ENCODE measurements around the gene WDR41. TPM values are rescaled to one million over a fixed set of nuclear protein-coding genes. Genes with fewer than 3 reads are reported as not detected.
"Not testable (repeated sequence)": the region's sequence is repeated elsewhere in the genome, so short reads cannot be mapped to it uniquely, and the experiment has no call there.

WDR41 gene
- total RNA-seq, 1 experiment from 2014 or later: 39.8 TPM

DNA sequence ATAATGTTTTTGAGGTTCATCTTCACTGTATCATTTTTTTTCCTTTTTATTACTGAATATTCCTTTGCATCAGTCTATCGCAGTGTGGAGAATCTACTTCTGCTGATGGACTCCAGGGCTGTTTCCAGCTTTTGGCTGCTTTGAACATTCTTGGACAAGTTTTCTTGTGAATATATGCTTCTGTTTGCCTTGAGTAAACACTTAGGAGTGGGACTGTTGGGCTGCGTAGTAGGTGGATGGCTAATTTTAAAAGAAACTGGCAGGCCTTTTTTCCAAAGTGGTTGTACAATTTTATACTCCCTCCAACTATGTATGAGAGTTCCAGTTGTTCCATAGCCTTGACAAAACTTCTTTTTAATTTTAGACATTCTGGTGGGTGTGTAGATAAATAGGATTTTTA lies 102.4 kb downstream of the WDR41 start (continued):
- TF ChIP-seq, protein P1, sequence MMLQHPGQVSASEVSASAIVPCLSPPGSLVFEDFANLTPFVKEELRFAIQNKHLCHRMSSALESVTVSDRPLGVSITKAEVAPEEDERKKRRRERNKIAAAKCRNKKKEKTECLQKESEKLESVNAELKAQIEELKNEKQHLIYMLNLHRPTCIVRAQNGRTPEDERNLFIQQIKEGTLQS (CRISPR knock-in tag; conservative IDR thresholded peaks at IDR 0.05): no peak
- no peak for TF ChIP-seq EMX1 (CRISPR knock-in tag; IDR thresholded peaks at IDR 0.05)

DNA sequence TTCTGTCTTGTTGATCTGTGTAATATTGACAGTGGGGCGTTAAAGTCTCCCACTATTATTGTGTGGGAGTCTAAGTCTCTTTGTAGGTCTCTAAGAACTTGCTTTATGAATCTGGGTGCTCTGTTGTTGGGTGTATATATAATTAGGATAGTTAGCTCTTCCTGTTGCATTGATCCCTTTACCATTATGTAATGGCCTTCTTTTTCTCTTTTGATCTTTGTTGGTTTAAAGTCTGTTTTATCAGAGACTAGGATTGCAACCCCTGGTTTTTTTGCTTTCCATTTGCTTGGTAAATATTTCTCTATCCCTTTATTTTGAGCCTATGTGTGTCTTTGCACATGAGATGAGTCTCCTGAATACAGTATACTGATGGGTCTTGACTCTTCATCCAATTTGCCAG lies 105.8 kb downstream of the WDR41 start:
- H3K9me3 Mint-ChIP-seq; H3K27me3 Mint-ChIP-seq (ENCODE audit: low read depth); H3K36me3 Mint-ChIP-seq; H3K4me1 Mint-ChIP-seq; DNase-seq (ENCODE audit: low spot score); H3K4me3 Mint-ChIP-seq; H3K27ac Mint-ChIP-seq; ATAC-seq; CTCF ChIA-PET: not testable (repeated sequence)
- POLR2A ChIA-PET: interaction anchor here (0.7 kb wide), 1 partner anchor 99 kb away, joined by 4 read pairs; no protein-coding TSS in a partner anchor

DNA sequence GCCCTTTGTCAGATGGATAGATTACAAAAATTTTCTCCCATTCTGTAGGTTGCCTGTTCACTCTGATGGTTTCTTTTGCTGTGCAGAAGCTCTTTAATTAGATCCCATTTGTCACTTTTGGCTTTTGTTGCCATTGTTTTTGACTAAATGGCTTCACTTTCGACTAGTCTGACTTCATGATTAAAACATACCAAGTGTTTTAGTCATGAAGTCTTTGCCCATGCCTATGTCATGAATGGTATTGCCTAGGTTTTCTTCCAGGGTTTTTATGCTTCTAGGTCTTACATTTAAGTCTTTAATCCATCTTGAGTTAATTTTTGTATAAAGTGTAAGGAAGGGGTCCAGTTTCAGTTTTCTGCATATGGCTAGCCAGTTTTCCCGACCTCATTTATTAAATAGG lies 108.8 kb downstream of the WDR41 start:
- DNase-seq (ENCODE audit: low spot score); ATAC-seq; H3K9me3 Mint-ChIP-seq; H3K4me3 Mint-ChIP-seq; H3K27ac Mint-ChIP-seq; H3K27me3 Mint-ChIP-seq (ENCODE audit: low read depth); CTCF ChIA-PET; POLR2A ChIA-PET; H3K36me3 Mint-ChIP-seq: not testable (repeated sequence)
- peaks cover 11% of the 10 kb centered on the region for H3K4me1 Mint-ChIP-seq

Other genes starting within 250 kb of the WDR41 start
- gene OTP, start 146.4 kb upstream of the WDR41 start, total RNA-seq (2021): not detected in 3 replicates